Subcutaneous adipose tissue (tissue), 4 donors: ENCODE data around the gene KIAA0040. TPM values are rescaled to one million over a fixed set of nuclear protein-coding genes. Genes with fewer than 3 reads are reported as not detected.

ENCODE experiments used
- CTCF ChIP-seq: fragments of 450-650 bp; IDR thresholded peaks from one replicate; pipeline ENCODE4 v1.5.1; 2016; ENCODE audit warnings: low read depth, mild to moderate bottlenecking, control low read depth, antibody characterized with exemption, moderate library complexity
- total RNA-seq, 4 donors: library from RNA; depleted of rRNA; stranded (reverse); fragments of >200 nt; gene quantifications; one replicate each; pipeline ENCODE4 v1.1.0, GENCODE V29; 2016

The KIAA0040 gene
- total RNA-seq, 4 donors from 2014 or later, result 38.1 to 62.8 (median 60.8) TPM

DNA sequence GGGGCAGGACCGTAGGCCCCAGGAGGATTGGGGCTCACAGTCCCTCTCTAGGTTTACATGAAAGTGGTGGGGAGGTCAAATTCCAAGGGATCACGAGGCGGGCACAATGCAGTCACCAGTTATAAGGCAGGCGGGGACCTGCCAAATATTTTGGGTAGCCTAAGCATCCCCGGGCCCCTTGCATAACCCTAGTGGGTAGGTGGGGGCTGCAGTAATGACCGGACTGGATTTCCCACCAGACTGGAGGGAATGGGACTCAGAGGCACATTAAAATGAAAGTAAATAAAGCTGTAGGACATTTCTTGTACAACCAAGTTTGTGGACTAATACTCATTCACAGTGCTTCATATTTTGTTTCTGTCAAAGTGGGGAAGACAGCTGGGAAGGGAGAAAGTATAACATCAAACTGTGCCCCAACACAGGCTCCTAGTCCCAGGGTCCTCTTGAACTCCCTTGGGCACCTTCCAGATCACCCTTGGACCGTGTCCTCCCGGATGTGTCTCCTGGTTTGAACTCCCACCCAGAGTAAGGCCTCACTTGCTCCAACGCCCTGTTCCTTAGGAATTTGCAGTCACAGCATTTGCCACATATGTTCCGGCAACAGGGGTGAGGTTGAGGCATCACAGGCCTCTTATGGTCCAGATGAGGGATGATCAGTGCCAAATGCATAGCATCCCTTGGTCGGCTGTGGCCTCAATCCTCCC lies 28.4 kb upstream of the KIAA0040 start:
- TF ChIP-seq CTCF, result no peak

DNA sequence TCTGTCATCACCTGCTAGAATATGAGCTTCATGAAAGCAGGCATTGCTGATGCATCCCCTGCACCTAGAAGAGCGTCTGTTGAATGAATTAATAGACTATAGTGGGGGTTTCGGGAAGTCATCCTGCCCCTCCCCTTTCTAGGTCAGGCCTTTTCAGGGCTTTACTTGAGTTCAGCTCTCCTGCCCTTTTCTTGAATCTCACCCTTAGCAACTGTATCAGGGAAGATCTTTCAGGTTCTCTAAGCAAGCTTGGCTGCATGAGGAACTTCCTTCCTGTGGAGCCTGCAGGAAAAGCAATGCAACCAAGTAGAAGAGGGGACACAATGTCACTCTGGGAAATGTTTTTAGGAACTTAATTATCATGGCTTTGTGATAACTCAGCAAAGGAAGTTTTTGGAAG lies 27.2 kb upstream of the KIAA0040 start:
- no peak for TF ChIP-seq CTCF

DNA sequence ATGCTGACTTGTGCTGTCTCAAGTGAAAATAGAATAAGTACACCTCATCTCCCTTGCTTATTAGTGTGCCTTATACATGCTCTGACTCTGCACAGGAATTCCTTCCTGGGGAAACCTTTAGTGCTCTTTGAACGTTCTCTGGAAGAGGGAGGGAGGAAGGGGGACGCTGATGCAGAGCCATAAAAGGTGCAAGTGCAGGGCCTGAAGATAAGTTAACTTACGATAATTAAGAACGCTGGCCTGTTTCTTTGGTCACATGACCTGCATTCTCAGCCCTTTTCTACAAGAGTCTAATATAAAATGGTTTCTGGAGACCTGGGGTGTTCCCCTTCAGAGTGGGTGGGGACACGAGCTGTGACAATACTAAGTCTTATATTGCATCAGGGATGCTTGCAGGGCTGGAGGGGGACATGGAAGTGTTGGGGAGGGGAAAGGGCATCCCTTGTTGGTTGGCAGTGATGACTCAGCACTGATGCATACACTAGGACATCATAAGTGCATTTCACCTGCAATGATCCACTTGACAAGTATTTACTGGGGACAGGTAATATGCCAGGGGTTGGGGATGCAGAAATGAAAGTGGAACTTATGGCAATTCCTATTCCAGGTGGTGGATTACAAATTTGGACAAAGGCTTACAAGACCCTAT lies 26.3 kb upstream of the KIAA0040 start:
- TF ChIP-seq CTCF, result no peak

- no peak for TF ChIP-seq CTCF
These were observed 25.4 kb upstream of the KIAA0040 start for GRCh38 chr1:175217721-175218531.

GRCh38 chr1:175216444-175216843 lies 23.9 kb upstream of the KIAA0040 start:
- no peak for TF ChIP-seq CTCF

DNA sequence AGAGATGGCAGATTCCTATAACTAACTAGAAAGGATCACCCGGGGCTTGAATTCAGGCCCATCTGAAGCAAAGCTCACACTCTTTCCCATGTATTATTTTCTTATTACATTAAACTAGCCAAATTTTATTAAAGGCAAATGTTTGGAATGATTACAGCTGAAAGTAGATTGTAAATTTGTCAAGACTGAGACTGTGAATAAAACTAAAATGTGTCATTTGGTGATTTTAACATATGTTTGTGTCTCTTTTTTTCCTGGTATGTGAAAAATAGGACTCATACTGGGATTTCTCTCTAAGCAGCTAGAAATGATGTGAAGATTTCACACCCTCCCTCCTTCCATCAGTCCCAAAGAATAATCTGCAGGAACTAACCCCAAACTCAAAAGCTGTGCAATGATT lies 19.1 kb upstream of the KIAA0040 start:
- TF ChIP-seq CTCF, result no peak

DNA sequence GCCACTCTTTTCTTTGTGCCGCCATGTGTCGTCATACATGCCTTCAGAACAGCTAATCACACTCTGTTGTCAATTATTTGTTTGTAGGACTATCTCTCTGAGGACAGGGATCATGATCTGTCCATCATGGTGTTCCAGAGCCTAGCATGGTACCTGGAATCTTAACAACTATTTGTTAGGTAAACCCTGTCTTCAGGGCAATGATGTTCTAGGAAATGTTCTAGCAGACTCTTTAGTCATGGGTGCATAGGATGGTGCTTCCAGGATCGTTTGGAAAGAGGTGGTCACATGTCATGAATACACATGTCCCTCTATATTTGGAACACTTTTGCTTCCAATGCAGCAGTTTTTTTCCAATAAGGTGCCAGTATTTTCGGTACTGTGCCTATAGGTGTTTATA lies 18.2 kb upstream of the KIAA0040 start:
- TF ChIP-seq CTCF, result no peak
